Suprapubic skin (tissue), 4 donors: ENCODE measurements around the gene RNF20.

Experiments used
- CTCF ChIP-seq, 2 donors: fragments of 200-600 bp in 1 of 2; fragments of 450-650 bp in 1 of 2; sonication (generic) in 1 of 2; IDR thresholded peaks; one replicate each; pipeline ENCODE4 v1.5.1; 2016 to 2019; ENCODE audit warnings: antibody characterized with exemption in 2 of 2, mild to moderate bottlenecking in 1 of 2, moderate library complexity in 1 of 2
- POLR2A ChIP-seq, 2 donors: fragments of 450-650 bp; IDR thresholded peaks; one replicate each; pipeline ENCODE4 v1.6.1; 2017; ENCODE audit warnings: antibody characterized with exemption in 2 of 2, mild to moderate bottlenecking in 2 of 2, moderate library complexity in 2 of 2
- POLR2AphosphoS5 ChIP-seq, 3 donors: sonication (generic); formaldehyde crosslinking; IDR thresholded peaks; one replicate each; pipeline ENCODE4 v1.6.1; 2017; ENCODE audit warnings: antibody characterized with exemption in 3 of 3

GRCh38 chr9:101508211-101508610 is 25.4 kb upstream of the RNF20 start:
- TF ChIP-seq POLR2A (IDR thresholded peaks at IDR 0.05) (no peak), CTCF (IDR thresholded peaks at IDR 0.05) (no peak), POLR2AphosphoS5 (IDR thresholded peaks at IDR 0.05) (no peak)
